D341Med (cell line): ENCODE results near the gene MRPS5.
"Not testable (repeated sequence)": the region's sequence is repeated elsewhere in the genome, so short reads cannot be mapped to it uniquely, and the experiment has no call there.

Source experiments
- DNase-seq: peaks from one replicate; pipeline ENCODE4 v3.0.0; 2012; ENCODE audit warnings: low spot score

MRPS5 gene

DNA sequence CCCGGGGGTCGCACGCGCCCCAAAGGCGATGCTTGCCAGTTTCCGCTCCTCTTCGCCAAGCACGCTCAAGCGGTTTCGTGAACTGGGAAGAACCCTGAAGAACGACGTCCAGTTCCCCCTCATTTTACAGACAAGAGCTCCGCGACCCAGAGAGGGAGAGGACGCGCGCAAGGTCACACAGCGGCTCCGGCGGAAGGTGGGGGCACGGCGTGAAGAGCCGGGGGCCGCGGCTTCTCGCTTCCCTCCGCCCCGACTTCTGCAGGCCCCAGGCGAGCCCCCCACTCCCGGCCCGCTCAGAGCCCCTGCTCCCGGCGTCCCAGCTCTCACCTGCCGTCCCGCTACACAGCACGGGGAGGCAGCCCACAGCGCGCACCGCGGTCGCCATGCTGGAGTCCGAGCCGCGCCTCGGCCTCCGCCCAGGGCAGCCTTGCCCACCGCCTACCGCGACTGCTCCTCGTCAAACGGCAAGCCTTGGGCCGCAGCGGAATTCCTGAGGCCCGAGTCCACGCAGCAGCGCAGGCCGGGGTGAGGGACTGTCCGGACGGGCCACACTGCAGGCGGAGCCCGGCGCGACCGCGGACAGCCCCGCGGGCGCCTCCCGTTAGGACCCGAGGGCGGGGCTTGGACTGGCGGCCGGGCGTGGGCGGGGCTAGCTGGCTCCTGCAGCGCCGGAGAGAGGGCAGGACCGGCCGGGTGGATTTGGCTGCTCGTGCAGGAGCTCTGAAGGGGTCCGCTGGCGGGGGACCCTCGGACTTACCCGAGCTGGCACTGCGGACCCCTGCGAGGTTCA, at the start of gene MRPS5:
MRPS5 (minus strand) TSS at position 402 of the 790 bp plus-strand sequence; CDS start at position 385, 17 bp downstream.
- peak; percentile 97 for DNase-seq

- no peak for DNase-seq
These were observed 44.6 kb upstream of the MRPS5 start for GRCh38 chr2:95166065-95166763.

GRCh38 chr2:95165371-95166064, 43.9 kb upstream of the MRPS5 start, which contains the start of gene ZNF2:
Gene ZNF2, plus strand, starts transcription at chr2:95165809. Its CDS starts 10,418 bp downstream, at chr2:95176227.
- peak; percentile 96 for DNase-seq

GRCh38 chr2:95165030-95165370, 43.4 kb upstream of the MRPS5 start:
- no peak for DNase-seq

DNA sequence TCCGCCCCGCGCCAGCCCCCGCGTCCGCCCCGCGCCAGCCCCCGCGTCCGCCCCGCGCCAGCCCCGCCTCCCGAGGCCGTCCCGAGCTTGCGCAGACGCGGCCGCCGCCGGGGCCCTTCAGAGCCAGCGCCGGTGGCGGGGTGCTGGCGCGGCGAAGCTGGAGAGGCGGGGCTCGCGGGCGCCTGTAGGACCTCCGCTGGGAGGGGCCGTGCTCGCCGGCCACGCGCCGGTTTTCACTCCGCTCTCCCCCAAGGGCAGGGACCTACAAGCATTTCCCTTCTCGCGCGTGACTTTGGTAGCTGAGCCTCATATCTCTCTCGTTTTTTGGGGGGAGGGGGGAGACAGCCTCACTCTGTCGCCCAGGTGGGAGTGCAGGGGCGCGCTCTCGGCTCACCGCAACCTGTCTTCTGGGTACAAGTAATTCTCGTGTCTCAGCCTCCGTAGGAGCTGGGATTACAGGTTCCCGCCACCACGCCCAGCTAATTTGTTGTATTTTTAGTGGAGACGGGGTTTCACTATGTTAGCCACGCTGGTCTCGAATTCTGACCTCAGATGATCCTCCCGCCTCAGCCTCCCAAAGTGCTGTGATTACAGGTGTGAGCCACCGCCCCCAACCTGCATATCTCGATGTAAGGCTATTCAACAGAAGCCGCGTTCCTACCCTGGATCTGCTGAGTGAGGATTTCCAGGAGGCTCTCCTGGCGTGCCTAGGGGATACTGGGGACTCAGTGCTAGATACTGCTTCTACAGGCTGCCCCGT, 38.3 kb upstream of the MRPS5 start, which contains the start of gene ZNF514:
ZNF514 (minus strand) TSS at position 159 of the 760 bp plus-strand sequence. CDS start 6,595 bp downstream, outside the sequence.
- peak; percentile 91 for DNase-seq

DNA sequence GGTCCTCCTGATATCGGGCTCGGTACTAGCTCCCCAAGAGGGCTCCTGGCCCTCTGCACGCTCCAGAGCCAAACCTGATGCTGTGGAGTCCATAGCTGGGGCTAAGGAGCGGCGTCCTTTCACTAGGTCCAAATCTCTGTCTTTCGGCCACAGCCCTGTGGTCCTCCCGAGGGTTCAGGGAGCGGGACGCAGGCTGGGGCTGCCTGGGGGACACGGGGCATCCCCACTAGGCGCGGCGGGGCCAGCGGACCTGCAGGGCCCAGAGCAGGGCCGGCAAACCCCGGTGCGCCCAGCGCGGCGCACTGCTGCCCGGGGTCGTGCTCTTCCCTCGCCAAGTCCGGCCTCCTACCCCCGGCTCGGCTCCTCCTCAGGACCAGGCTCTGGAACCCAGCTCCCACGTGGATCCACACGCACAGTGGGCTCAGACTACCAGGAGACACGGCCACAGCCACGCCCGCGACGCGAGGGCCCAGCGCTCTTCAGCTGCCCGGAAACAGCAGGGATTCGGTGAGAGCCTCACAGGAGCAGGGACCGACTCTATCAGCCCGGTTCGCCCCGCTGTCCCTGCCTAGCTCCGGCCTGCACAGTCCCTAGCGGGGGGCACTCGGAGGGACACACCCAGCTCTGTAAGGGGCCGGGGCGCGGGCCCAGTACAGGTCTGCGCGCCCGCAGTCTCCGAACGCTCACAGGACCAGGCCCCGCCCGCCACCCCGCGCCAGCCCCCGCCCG, 37.4 kb upstream of the MRPS5 start:
- DNase-seq: peak; percentile 75

GRCh38 chr2:95158441-95158840, 36.8 kb upstream of the MRPS5 start:
- DNase-seq: peak; percentile 26

GRCh38 chr2:95149397-95149984, 27.9 kb upstream of the MRPS5 start:
- DNase-seq: no peak

- DNase-seq: no peak
These were observed 22.2 kb upstream of the MRPS5 start for GRCh38 chr2:95143838-95144237.

DNA sequence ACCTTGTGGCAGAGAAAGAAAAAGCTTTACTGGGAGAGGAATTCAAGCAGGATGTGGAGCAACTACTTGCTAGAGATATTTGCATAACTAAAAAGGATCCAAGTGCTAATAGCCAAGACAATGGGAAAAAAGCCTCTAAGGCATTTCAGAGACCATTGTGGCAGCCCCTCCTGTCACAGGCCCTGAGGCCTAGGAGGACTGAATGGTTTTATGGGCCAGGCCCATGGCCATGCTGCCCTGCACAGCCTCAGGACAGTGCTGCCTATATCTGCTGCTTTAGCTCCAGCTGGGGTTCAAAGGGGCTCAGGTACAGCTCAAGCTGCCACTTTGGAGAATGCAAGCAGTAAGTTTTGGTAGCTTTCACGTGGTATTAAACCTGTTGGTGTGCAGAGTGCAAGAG, 17.1 kb upstream of the MRPS5 start:
- DNase-seq: no peak

- no peak for DNase-seq
These were observed 566 bp upstream of the MRPS5 start for GRCh38 chr2:95122197-95122551.

- no peak for DNase-seq
These were observed 558 bp downstream of the MRPS5 start for GRCh38 chr2:95121093-95121406.

DNA sequence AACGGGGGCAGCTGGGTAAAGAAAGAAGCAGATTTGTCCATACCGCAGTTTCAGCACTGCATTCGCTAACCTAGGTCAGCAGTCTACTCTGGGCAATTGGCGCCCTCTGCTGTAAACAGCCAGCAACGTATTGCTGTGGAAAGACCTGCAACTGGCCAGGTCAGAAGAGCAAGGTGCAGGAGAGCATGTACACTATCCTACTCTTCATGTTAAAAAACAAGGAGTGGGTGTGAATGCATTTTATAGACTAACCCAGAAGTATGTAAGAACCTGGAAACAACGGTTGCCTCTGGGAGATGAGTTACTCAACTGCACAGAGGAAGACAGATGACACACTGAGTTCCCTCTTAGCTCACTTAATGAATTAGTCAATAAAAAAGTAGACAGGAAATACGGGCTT, 6.2 kb downstream of the MRPS5 start:
- peak; percentile 76 for DNase-seq

GRCh38 chr2:95113464-95113863, 8.1 kb downstream of the MRPS5 start:
- no peak for DNase-seq

DNA sequence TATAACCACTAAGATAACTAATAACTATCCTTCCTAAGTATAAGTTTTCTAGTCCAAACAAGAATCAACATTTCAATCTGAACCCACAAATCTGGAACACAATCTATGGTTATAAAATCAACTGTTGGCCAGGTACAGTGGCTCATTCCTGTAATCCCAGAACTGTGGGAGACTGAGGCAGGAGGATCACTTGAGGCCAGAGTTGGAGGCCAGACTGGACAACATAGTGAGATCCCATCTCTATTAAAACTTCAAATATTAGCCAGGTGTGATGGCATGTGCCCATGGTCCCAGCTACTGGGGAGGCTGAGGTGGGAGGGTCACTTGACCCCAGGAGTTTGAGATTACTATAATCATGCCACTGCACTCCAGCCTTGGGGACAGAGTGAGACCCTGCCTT, 11.2 kb downstream of the MRPS5 start:
- no peak for DNase-seq

DNA sequence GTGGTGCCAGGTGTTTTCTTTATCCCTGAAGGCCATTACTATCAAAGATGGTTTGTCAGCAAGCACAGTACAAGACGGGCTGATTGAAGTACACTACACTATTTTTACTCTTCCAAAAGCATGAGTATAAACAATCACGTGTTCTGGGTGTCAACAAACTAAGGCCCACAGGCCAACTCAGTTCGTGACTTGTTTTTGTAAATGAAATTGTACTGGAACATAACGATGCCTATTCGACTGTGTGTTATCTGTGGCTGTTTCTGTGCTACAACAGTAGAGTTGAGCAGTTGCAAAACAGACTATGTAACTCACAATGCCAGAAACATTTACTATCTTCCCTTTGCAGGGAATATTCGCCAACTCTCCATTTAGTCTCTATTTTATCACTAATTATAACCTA, 12.3 kb downstream of the MRPS5 start:
- no peak for DNase-seq

GRCh38 chr2:95106081-95106480, 15.5 kb downstream of the MRPS5 start:
- no peak for DNase-seq

- no peak for DNase-seq
These were observed 17.0 kb downstream of the MRPS5 start for GRCh38 chr2:95104606-95105005.

DNA sequence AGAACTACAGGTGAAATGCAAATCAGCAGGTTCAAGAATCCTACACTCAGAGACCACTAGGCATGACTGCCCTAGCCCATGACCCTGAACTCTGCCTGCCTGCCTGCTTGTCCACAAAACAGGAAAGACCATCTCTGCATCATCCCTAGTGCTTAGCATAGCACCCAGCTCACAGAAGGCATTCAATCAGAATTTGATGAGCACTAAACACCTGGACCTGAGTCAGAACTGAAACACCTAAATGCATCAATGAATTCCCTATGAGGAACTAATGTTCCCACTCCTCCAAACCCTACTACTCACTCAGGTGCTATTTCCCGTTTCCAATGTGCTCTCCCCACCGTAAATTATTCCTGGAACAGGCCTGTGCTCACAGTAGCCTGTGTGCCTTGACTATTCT, 21.7 kb downstream of the MRPS5 start:
- DNase-seq: no peak

DNA sequence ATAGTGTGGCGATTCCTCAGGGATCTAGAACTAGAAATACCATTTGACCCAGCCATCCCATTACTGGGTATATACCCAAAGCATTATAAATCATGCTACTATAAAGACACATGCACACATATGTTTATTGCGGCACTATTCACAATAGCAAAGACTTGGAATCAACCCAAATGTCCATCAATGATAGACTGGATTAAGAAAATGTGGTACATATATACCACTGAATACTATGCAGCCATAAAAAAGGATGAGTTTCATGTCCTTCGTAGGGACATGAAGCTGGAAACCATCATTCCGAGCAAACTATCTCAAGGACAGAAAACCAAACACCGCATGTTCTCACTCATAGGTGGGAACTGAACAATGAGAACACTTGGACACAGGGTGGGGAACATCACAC, 23.3 kb downstream of the MRPS5 start:
- not testable (repeated sequence) for DNase-seq

DNA sequence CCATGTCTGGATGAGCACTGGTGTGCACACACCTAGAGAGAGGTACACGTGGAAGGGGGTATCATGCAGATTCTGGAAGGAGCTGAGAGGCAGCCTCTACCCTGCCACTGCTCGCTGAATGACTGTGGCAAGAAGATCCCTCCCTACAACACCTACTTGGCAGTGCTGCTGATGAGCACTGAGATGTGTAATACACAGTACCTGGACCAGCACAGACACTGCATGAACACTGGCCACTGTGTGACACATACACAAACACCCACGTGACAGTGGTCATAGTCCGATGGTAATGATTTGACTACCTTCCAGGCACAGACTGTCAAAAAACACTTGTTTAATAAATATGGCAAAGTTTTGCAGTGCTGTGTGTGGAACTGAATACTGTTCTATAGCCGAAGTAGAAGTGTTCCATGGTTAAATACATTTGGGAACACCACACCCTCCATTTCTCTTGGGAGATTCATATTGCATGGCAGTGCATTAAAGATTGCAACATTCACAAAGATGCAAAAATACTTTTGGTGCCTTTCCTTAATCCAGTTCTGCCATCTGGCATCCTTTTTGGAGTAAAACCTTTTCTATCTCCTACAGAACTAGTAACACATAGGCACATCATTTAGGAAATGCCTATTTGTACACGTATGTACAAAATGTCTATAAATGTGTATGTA, 29.6 kb downstream of the MRPS5 start:
- DNase-seq: no peak
